Aorta (tissue), 5 donors: ENCODE data around the gene PTPN21. TPM values are rescaled to one million over a fixed set of nuclear protein-coding genes. Genes with fewer than 3 reads are reported as not detected.
A peak's percentile ranks its signal among the peaks of the same experiment; 100 is the strongest.

Experiments
- ATAC-seq: fragments of 200-7000 bp; cut with Tn5 transposase; one replicate; pipeline ENCODE4 v1.9.1; 2022; ENCODE audit warnings: moderate library complexity; ENCODE audit not compliant: low FRiP score
- DNase-seq, 2 donors: peaks; one replicate each; pipeline ENCODE4 v3.0.0-alpha.2; 2020
- H3K27ac ChIP-seq, 2 donors: one replicate each; pipeline ENCODE4 v1.5.1; 2013; ENCODE audit warnings: low read length in 2 of 2, mild to moderate bottlenecking in 2 of 2, moderate library complexity in 2 of 2, control low read depth in 1 of 2, inconsistent platforms in 1 of 2, low read depth in 1 of 2
- H3K27me3 ChIP-seq, 2 donors: one replicate each; pipeline ENCODE4 v1.6.1; 2013; ENCODE audit warnings: control low read depth in 1 of 2, low read length in 1 of 2, mild to moderate bottlenecking in 1 of 2, moderate library complexity in 1 of 2; ENCODE audit not compliant: insufficient read depth in 2 of 2, control insufficient read depth in 1 of 2
- H3K36me3 ChIP-seq, 2 donors: one replicate each; pipeline ENCODE4 v1.6.1; 2013; ENCODE audit warnings: control low read depth in 1 of 2, low read length in 1 of 2, mild to moderate bottlenecking in 1 of 2; ENCODE audit not compliant: insufficient read depth in 2 of 2, control insufficient read depth in 1 of 2
- H3K4me1 ChIP-seq, 2 donors: one replicate each; pipeline ENCODE4 v1.6.1; 2013; ENCODE audit warnings: low read length in 2 of 2, control low read depth in 1 of 2, mild to moderate bottlenecking in 1 of 2, moderate library complexity in 1 of 2; ENCODE audit not compliant: insufficient read depth in 2 of 2, control insufficient read depth in 1 of 2
- H3K4me3 ChIP-seq, 2 donors: one replicate each; pipeline ENCODE4 v1.5.1; 2013; ENCODE audit warnings: low read length in 2 of 2, control low read depth in 1 of 2, mild to moderate bottlenecking in 1 of 2
- H3K9me3 ChIP-seq: one replicate; pipeline ENCODE4 v1.6.1; 2013; ENCODE audit warnings: mild to moderate bottlenecking, low read length; ENCODE audit not compliant: control insufficient read depth
- WGBS, 2 donors: extraction: QIAGEN DNeasy Blood & Tissue Kit; methylation state at CpG; one replicate each; pipeline ENCODE4 v1.1.7; 2013; 5-methylcytosine and 5-hydroxymethylcytosine counted together
- intact Hi-C, 2 donors: fragments of 100-400 bp; cut with DNase I; formaldehyde crosslinking; loops; one replicate each; pipeline versions ENCODE4 v1.14.2 to v1.15.0; 2022
- polyA plus RNA-seq, 2 donors: library from polyadenylated mRNA; stranded (reverse); fragments of 200-250 nt; gene quantifications; one replicate each; pipeline ENCODE4 v1.2.3, GENCODE V29; 2013
- total RNA-seq, 2 donors: library from RNA; stranded (reverse); fragmentation: NEBNext Ultra II Directional; extraction: Animal tissue kit (Norgen Biotek cat#: 25700); gene quantifications; one replicate each; pipeline ENCODE4 v1.2.1, GENCODE V29; 2021
- donor health status: healthy with polysubstance abuse.
- donor health status: Bipolar disorder and iron deficiency.
- donor health status: DM: no; HTN: no; CAD: no.
- donor health status: DM: no; HTN: no; CAD: no.
- donor health status: DM: yes; HTN: yes; CAD: no.

The PTPN21 gene
- total and polyA plus RNA-seq, 4 donors: 15.6 to 53.7 (median 36.1) TPM

GRCh38 chr14:88590173-88590572 lies 35.4 kb upstream of the PTPN21 start:
- Histone ChIP-seq H3K4me3 (no peak overlapping the region), H3K36me3 (peaks cover 0 to 4% of the 10 kb centered on the region in 2 donors), H3K4me1 (no peaks in the 10 kb centered on the region), H3K27me3 (no peaks in the 10 kb centered on the region), H3K27ac (no peak overlapping the region), H3K9me3 (no peaks in the 10 kb centered on the region)
- intact Hi-C loops: no loop called here
- no peak for DNase-seq
- ATAC-seq: no peak
- WGBS, 2 donors: 52 to 59% methylated on average over 4 of the region's 4 CpGs

DNA sequence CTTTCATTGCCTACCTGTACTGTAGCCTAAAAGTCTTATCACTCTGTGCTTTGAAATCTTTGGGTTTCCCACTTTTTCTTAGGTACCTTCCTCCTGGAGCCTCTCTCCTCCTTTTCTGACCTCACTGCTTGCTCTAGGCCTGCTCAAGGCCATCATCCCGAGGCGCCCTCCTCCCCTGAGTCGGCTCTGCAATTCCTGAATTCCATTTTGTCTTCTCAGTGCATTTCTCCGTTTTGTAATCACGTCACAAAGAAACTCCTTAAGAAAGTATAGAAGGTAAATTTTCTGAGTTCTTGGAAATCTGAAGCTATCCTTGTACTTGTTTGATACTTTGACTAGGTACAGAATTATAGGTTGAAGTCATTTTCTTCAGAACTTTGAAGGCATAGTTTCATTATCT lies 33.3 kb upstream of the PTPN21 start:
- H3K36me3 ChIP-seq: peaks cover 2 to 4% of the 10 kb centered on the region in 2 donors
- whole genome bisulfite sequencing, 2 donors: 89 to 91% methylated on average over 5 of the region's 5 CpGs
- H3K9me3 ChIP-seq: no peaks in the 10 kb centered on the region
- H3K27me3 ChIP-seq: no peaks in the 10 kb centered on the region
- H3K27ac ChIP-seq: no peak overlapping the region
- intact Hi-C loops: no loop called here
- DNase-seq (no peak), ATAC-seq (no peak)
- no peaks in the 10 kb centered on the region for H3K4me1 ChIP-seq
- H3K4me3 ChIP-seq: no peak overlapping the region

- ATAC-seq (no peak), DNase-seq (no peak)
- intact Hi-C loops: no loop called here
- Histone ChIP-seq H3K9me3 (no peaks in the 10 kb centered on the region), H3K27me3 (no peaks in the 10 kb centered on the region), H3K27ac (no peak overlapping the region), H3K4me3 (no peak overlapping the region), H3K4me1 (no peaks in the 10 kb centered on the region), H3K36me3 (peaks cover 0 to 6% of the 10 kb centered on the region in 2 donors)
- 93 to 95% methylated on average over 3 of the region's 3 CpGs for WGBS, 2 donors
Measured at GRCh38 chr14:88584451-88584850, 29.6 kb upstream of the PTPN21 start.

GRCh38 chr14:88576222-88576621 lies 21.4 kb upstream of the PTPN21 start:
- Histone ChIP-seq H3K27me3 (no peaks in the 10 kb centered on the region), H3K27ac (no peak overlapping the region), H3K9me3 (no peaks in the 10 kb centered on the region), H3K4me3 (no peak overlapping the region), H3K36me3 (peaks cover 3 to 10% of the 10 kb centered on the region in 2 donors), H3K4me1 (no peaks in the 10 kb centered on the region)
- 88 to 91% methylated on average over 5 of the region's 5 CpGs for WGBS, 2 donors
- ATAC-seq (no peak), DNase-seq (no peak)
- intact Hi-C loops: no loop called here

DNA sequence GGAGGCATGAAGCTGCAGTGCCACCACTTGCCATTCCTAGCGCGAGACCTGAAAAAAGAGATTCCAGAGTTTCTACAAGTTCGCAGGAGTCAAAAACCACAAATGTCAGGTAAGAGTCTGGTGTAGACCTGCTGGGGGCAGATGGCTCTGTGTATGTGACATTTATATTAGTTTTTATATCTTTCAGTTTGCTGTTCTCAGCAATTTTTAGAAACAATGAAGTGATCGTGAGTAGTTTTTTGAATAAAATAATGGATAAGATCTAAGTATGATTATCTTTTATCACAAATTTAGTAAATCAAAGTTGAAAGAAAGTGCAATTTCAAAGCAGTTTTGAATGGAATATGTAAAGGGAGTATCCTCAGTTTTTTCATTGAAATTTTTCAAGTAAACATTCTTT lies 17.3 kb upstream of the PTPN21 start:
- DNase-seq (no peak), ATAC-seq (no peak)
- H3K4me1 ChIP-seq: no peaks in the 10 kb centered on the region
- H3K9me3 ChIP-seq: no peaks in the 10 kb centered on the region
- intact Hi-C loops: no loop called here
- H3K27ac ChIP-seq: no peak overlapping the region
- H3K4me3 ChIP-seq: no peak overlapping the region
- 92 to 93% methylated on average over 4 of the region's 4 CpGs for WGBS, 2 donors
- H3K27me3 ChIP-seq: no peaks in the 10 kb centered on the region
- peaks cover 8% of the 10 kb centered on the region in 2 donors for H3K36me3 ChIP-seq

DNA sequence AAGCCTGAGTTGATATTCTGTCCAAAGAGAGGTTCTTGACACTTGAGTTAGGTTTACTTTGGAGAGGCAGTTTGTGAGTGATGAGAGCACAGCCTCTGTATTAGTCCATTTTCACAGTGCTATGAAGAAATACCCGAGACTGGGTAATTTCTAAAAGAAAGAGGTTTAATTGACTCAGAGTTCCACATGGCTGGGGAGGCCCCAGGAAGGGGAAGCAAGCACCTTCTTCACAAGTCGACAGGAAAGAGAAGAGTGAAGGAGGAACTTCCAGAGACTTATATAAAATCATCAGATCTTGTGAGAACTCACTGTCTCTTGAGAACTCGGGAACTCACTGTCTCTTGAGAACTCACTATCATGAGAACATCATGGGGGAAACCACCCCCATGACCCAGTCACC lies 13.4 kb upstream of the PTPN21 start:
- Histone ChIP-seq H3K4me3 (no peak overlapping the region), H3K9me3 (no peaks in the 10 kb centered on the region), H3K27ac (no peak overlapping the region), H3K36me3 (peaks cover 8% of the 10 kb centered on the region in 2 donors), H3K27me3 (no peaks in the 10 kb centered on the region), H3K4me1 (peaks cover 0 to 2% of the 10 kb centered on the region in 2 donors)
- WGBS, 2 donors: 74 to 82% methylated on average over 3 of the region's 3 CpGs
- intact Hi-C loops: no loop called here
- ATAC-seq (no peak), DNase-seq (no peak)

DNA sequence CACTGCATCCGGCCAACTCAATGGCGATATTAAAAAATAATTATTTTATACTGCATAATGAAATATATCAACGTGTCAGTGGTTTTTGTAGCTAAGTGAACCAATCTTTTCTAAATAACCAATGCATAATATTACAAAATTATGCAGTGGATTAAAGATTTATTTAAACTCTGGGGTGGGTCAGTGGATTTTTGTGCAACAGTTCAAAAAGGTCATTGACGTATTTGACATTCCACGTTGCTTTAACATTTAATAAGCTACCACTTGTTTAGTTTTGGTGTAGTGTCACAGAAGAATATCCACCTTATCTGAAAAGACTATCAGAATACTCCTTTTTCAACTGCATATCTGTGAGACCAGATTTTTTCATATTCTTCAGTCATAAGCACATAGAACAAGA lies 10.6 kb upstream of the PTPN21 start:
- DNase-seq (no peak), ATAC-seq (no peak)
- WGBS, 2 donors: 89 to 90% methylated on average over 5 of the region's 5 CpGs
- Histone ChIP-seq H3K27ac (no peak overlapping the region), H3K27me3 (no peaks in the 10 kb centered on the region), H3K4me1 (peaks cover 0 to 2% of the 10 kb centered on the region in 2 donors), H3K9me3 (no peaks in the 10 kb centered on the region), H3K36me3 (peaks cover 5 to 8% of the 10 kb centered on the region in 2 donors), H3K4me3 (no peak overlapping the region)
- intact Hi-C loops: no loop called here

- Histone ChIP-seq H3K4me3 (peak overlapping the region; percentile 82 to 86), H3K36me3 (peaks cover 0 to 1% of the 10 kb centered on the region in 2 donors), H3K9me3 (no peaks in the 10 kb centered on the region), H3K27ac (no peak overlapping the region), H3K4me1 (peaks cover 0 to 2% of the 10 kb centered on the region in 2 donors), H3K27me3 (no peaks in the 10 kb centered on the region)
- intact Hi-C loops: loop anchor here in 1 of 2 donors (5.0 kb wide), 1 partner anchor 72 kb away; no protein-coding TSS in a partner anchor
- no peak for DNase-seq
- ATAC-seq: no peak
- 25% methylated on average over 7 of the region's 7 CpGs for WGBS, 2 donors
Measured at GRCh38 chr14:88563845-88564244, 9.0 kb upstream of the PTPN21 start.

GRCh38 chr14:88562831-88563686 lies 8.3 kb upstream of the PTPN21 start, which contains the start of gene ZC3H14:
TSS of gene ZC3H14 (plus strand) at chr14:88563037. CDS start at chr14:88563134, 97 bp downstream.
- intact Hi-C loops: loop anchor here in 1 of 2 donors (5.0 kb wide), 1 partner anchor 71 kb away; no protein-coding TSS in a partner anchor
- 1% methylated on average over 69 to 99 of the region's 99 CpGs for WGBS, 2 donors

More at GRCh38 chr14:88562831-88563686, 8.3 kb upstream of the PTPN21 start, which contains the start of gene ZC3H14:
- Histone ChIP-seq H3K36me3 (no peaks in the 10 kb centered on the region), H3K27me3 (no peaks in the 10 kb centered on the region), H3K27ac (peak within 1 kb of the TSS in 1 of 2 donors; percentile 84), H3K4me1 (peaks cover 0 to 2% of the 10 kb centered on the region in 2 donors), H3K9me3 (no peaks in the 10 kb centered on the region), H3K4me3 (peak within 1 kb of the TSS; percentile 82 to 86)
- DNase-seq (peak; percentile 89 to 94), ATAC-seq (peak; percentile 98)
